ENCODE data around the gene CYP39A1.

- TF ChIP-seq GATA2 (IDR thresholded peaks at IDR 0.05; ENCODE audit: low read depth, low read length) (no peak), GATA3 (IDR thresholded peaks at IDR 0.05; ENCODE audit: low read depth, low read length) (no peak)
These were observed 17.2 kb downstream of the CYP39A1 start for GRCh38 chr6:46635462-46635861.

Data from SH-SY5Y (cell line).